Mammary epithelial cell (primary cell): Measurements from ENCODE around the gene ZC3H7A.

Experiments
- CTCF ChIP-seq, 2 donors: IDR thresholded peaks in 1 of 2; conservative IDR thresholded peaks in 1 of 2; 2 replicates each; pipeline ENCODE4 v1.5.1; 2011 to 2012; ENCODE audit warnings: inconsistent platforms in 2 of 2, low read length in 2 of 2, mild to moderate bottlenecking in 2 of 2, control low read depth in 1 of 2, low read depth in 1 of 2; ENCODE audit not compliant: insufficient read depth in 1 of 2; ENCODE audit errors: extremely low read depth in 1 of 2
- EZH2 ChIP-seq: IDR thresholded peaks from 2 replicates; pipeline ENCODE4 v1.6.1; 2012; ENCODE audit warnings: low read length, inconsistent platforms, borderline replicate concordance

DNA sequence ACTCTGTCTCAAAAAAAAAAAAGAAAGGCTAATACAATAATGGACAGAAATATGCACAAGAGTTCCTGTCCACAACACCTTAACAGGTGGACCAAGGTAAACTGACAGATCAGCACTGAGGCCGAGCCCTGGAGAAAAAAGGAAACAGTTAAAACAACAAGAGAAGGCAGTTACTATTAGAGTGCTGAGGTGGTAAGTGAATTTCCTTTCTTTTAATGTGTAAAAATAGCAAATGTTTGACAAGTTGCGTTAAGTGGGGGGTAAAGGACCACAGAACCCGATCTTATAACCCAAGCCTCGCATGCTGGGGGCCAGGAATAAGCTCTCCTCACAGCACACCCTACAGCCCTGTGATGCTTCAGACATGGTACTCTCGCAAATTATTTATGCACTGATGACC lies 79.2 kb downstream of the ZC3H7A start:
- TF ChIP-seq CTCF (conservative IDR thresholded peaks at IDR 0.05 in 1 of 2, IDR thresholded peaks at IDR 0.05 in 1 of 2; ENCODE audit: extremely low read depth in 1 of 2, insufficient read depth in 1 of 2, low read depth in 1 of 2, low read length in 2 of 2), result no peak
- TF ChIP-seq EZH2, result no peak
